ENCODE measurements around the gene CASD1. TPM values are rescaled to one million over a fixed set of nuclear protein-coding genes. Genes with fewer than 3 reads are reported as not detected.

CASD1 gene
- total and polyA plus RNA-seq, 8 donors: 2.9 to 57.6 (median 14.7) TPM

DNA sequence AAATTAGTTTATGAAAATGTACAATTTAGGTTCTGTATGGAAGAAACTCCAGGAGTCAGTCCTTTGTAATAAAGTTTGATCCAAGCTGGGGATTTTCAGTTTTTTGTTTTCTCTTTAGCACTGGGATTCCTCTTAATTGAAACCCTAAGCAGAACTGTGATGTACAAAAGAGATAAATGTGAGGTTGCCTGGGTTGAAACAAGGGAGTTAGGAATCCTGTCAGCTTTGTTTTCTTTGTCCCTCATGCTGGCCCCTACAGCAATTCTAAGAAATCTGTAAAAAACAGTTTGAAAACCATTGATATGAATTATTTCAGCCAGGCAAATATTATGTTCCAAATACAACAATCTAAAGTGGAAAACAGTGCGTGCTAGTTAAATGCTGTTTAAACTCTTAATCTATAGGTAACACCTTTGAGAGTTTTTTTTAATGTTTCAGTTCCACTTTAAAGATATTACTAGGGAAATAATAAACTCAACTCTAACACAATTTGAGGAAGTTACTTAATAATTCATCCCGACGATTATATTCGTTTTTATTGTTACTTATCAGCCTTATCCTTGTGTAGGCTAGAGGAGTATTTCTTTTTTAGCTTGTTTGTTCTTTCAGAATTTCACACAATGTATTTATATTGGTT is 81.0 kb downstream of the CASD1 start:
- DNase-seq: no peak
- no peak for TF ChIP-seq POLR2AphosphoS5 (IDR thresholded peaks at IDR 0.05)
- TF ChIP-seq CTCF (IDR thresholded peaks at IDR 0.05): no peak
- no peak for TF ChIP-seq EP300 (IDR thresholded peaks at IDR 0.05)
- no peak for TF ChIP-seq POLR2A (IDR thresholded peaks at IDR 0.05)
- Histone ChIP-seq H3K27ac (no peak overlapping the region), H3K36me3 (peaks cover 0 to 12% (median 0%) of the 10 kb centered on the region in 4 donors), H3K4me3 (no peak overlapping the region), H3K9me3 (no peaks in the 10 kb centered on the region), H3K27me3 (no peaks in the 10 kb centered on the region), H3K4me1 (peaks cover 0 to 6% (median 0%) of the 10 kb centered on the region in 4 donors)
- 23 to 47% (median 31%) methylated on average over 4 of the region's 4 CpGs for WGBS, 5 donors
- intact Hi-C loops (cut with DNase I; ENCODE audit: low total_unique reads): no loop called here

GRCh38 chr7:94591176-94591575 is 81.6 kb downstream of the CASD1 start:
- Histone ChIP-seq H3K9me3 (no peaks in the 10 kb centered on the region), H3K4me1 (peaks cover 0 to 6% (median 0%) of the 10 kb centered on the region in 4 donors), H3K27ac (no peak overlapping the region), H3K27me3 (no peaks in the 10 kb centered on the region), H3K36me3 (peaks cover 0 to 12% (median 0%) of the 10 kb centered on the region in 4 donors), H3K4me3 (no peak overlapping the region)
- intact Hi-C loops (cut with DNase I; ENCODE audit: low total_unique reads): no loop called here
- no peak for TF ChIP-seq POLR2AphosphoS5 (IDR thresholded peaks at IDR 0.05)
- no peak for TF ChIP-seq CTCF (IDR thresholded peaks at IDR 0.05)
- TF ChIP-seq POLR2A (IDR thresholded peaks at IDR 0.05): no peak
- no peak for TF ChIP-seq EP300 (IDR thresholded peaks at IDR 0.05)
- WGBS, 5 donors: 22 to 57% (median 43%) methylated on average over 2 of the region's 2 CpGs
- peak in 1 of 2 donors; percentile 11 for DNase-seq

- no peaks in the 10 kb centered on the region for H3K27me3 ChIP-seq
- H3K9me3 ChIP-seq: no peaks in the 10 kb centered on the region
- intact Hi-C loops (cut with DNase I; ENCODE audit: low total_unique reads): no loop called here
- 23 to 57% (median 44%) methylated on average over 1 of the region's 1 CpG for WGBS, 5 donors
- TF ChIP-seq POLR2A (IDR thresholded peaks at IDR 0.05) (no peak), POLR2AphosphoS5 (IDR thresholded peaks at IDR 0.05) (peak in 1 of 3 donors; percentile 45)
- H3K36me3 ChIP-seq: peaks cover 0 to 9% (median 8%) of the 10 kb centered on the region in 4 donors
- H3K4me1 ChIP-seq: peaks cover 0 to 6% (median 0%) of the 10 kb centered on the region in 4 donors
- peak in 1 of 2 donors; percentile 7 for DNase-seq
- H3K27ac ChIP-seq: no peak overlapping the region
- no peak overlapping the region for H3K4me3 ChIP-seq
Measured at GRCh38 chr7:94594882-94595281, 85.3 kb downstream of the CASD1 start.

GRCh38 chr7:94595717-94596116 is 86.1 kb downstream of the CASD1 start:
- Histone ChIP-seq H3K36me3 (peaks cover 0 to 12% (median 8%) of the 10 kb centered on the region in 4 donors), H3K4me1 (peaks cover 0 to 6% (median 0%) of the 10 kb centered on the region in 4 donors), H3K27ac (no peak overlapping the region), H3K27me3 (no peaks in the 10 kb centered on the region), H3K4me3 (no peak overlapping the region), H3K9me3 (no peaks in the 10 kb centered on the region)
- intact Hi-C loops (cut with DNase I; ENCODE audit: low total_unique reads): no loop called here
- no peak for DNase-seq
- no peak for TF ChIP-seq CTCF (IDR thresholded peaks at IDR 0.05)
- TF ChIP-seq POLR2AphosphoS5 (IDR thresholded peaks at IDR 0.05): no peak
- no peak for TF ChIP-seq EP300 (IDR thresholded peaks at IDR 0.05)
- no peak for TF ChIP-seq POLR2A (IDR thresholded peaks at IDR 0.05)
- WGBS, 5 donors: 75 to 83% (median 77%) methylated on average over 4 of the region's 4 CpGs

- Histone ChIP-seq H3K27ac (no peak overlapping the region), H3K9me3 (no peaks in the 10 kb centered on the region), H3K27me3 (no peaks in the 10 kb centered on the region), H3K4me3 (no peak overlapping the region), H3K4me1 (no peaks in the 10 kb centered on the region), H3K36me3 (peaks cover 0 to 13% (median 8%) of the 10 kb centered on the region in 4 donors)
- WGBS, 5 donors: 76 to 91% (median 87%) methylated on average over 3 of the region's 3 CpGs
- DNase-seq: no peak
- TF ChIP-seq EP300 (IDR thresholded peaks at IDR 0.05): no peak
- no peak for TF ChIP-seq POLR2AphosphoS5 (IDR thresholded peaks at IDR 0.05)
- no peak for TF ChIP-seq CTCF (IDR thresholded peaks at IDR 0.05)
- TF ChIP-seq POLR2A (IDR thresholded peaks at IDR 0.05): no peak
- intact Hi-C loops (cut with DNase I; ENCODE audit: low total_unique reads): no loop called here
Measured at GRCh38 chr7:94600267-94600666, 90.7 kb downstream of the CASD1 start.
